SK-N-SH (cell line): Measurements from ENCODE around the gene PEMT. TPM values are rescaled to one million over a fixed set of nuclear protein-coding genes. Genes with fewer than 3 reads are reported as not detected.

Experiments used
- CTCF ChIA-PET: fragments of 300-600, 350-600 bp; formaldehyde crosslinking; extraction: SDS; loops from one replicate; lab custom pipeline; 2021; lab: Yijun Ruan, JAX
- POLR2A ChIA-PET: fragments of 350-600 bp; sonication (Branson Sonifier 250); formaldehyde crosslinking; extraction: SDS; loops from one replicate; lab custom pipeline; 2020; ENCODE audit warnings: antibody characterized with exemption, inconsistent platforms; lab: Yijun Ruan, JAX
- DNase-seq: peaks from one replicate; pipeline ENCODE4 v3.0.0; 2012
- H2AFZ ChIP-seq: fragments of 200-600 bp; sonication (generic); 2 replicates; pipeline ENCODE4 v1.8.1; 2016; ENCODE audit warnings: antibody characterized with exemption, mild to moderate bottlenecking, low read depth
- H3F3A ChIP-seq: fragments of 200-600 bp; sonication (generic); replicated peaks from 2 replicates; pipeline ENCODE3; 2016; ENCODE audit warnings: antibody characterized with exemption, mild to moderate bottlenecking; ENCODE audit not compliant: insufficient read depth
- H3K27ac ChIP-seq, 2 experiments: fragments of 200-500 bp in 1 of 2; fragments of 200-600 bp in 1 of 2; sonication (Bioruptor generic) in 1 of 2; sonication (generic), shearing (Covaris generic) in 1 of 2; 2 replicates each; pipeline versions ENCODE4 v1.5.1 to v1.6.1; 2014 to 2016; ENCODE audit warnings: low read depth in 2 of 2, inconsistent platforms in 1 of 2, low read length in 1 of 2, mild to moderate bottlenecking in 1 of 2, mixed read lengths in 1 of 2
- H3K27me3 ChIP-seq: fragments of 200-600 bp; sonication (generic), shearing (Covaris generic); 2 replicates; pipeline ENCODE4 v1.6.1; 2016; ENCODE audit warnings: mixed run types; ENCODE audit not compliant: insufficient read depth
- H3K36me3 ChIP-seq, 2 experiments: fragments of 200-500 bp in 1 of 2; fragments of 200-600 bp in 1 of 2; sonication (Bioruptor generic) in 1 of 2; sonication (generic) in 1 of 2; replicated peaks in 1 of 2; 2 replicates each; pipeline versions ENCODE3 to v1.5.1; 2014 to 2016; ENCODE audit warnings: low read length in 1 of 2, mild to moderate bottlenecking in 1 of 2; ENCODE audit not compliant: insufficient read depth in 2 of 2, control insufficient read depth in 1 of 2
- H3K4me1 ChIP-seq, 2 experiments: fragments of 200-500 bp in 1 of 2; fragments of 200-600 bp in 1 of 2; sonication (Bioruptor generic) in 1 of 2; sonication (generic), shearing (Covaris generic) in 1 of 2; 2 replicates each; pipeline versions ENCODE4 v1.5.1 to v1.6.1; 2014 to 2016; ENCODE audit warnings: low read depth in 1 of 2, low read length in 1 of 2, mixed run types in 1 of 2; ENCODE audit not compliant: insufficient read depth in 2 of 2, control insufficient read depth in 1 of 2
- H3K4me2 ChIP-seq: fragments of 200-600 bp; sonication (generic), shearing (Covaris generic); 2 replicates; pipeline ENCODE4 v1.6.1; 2017; ENCODE audit warnings: mixed run types
- H3K4me3 ChIP-seq, 2 experiments: fragments of 200-500 bp in 1 of 2; fragments of 200-600 bp in 1 of 2; sonication (Bioruptor generic) in 1 of 2; sonication (generic), shearing (Covaris generic) in 1 of 2; 2 replicates each; pipeline versions ENCODE4 v1.5.1 to v1.8.1; 2014 to 2016; ENCODE audit warnings: low read depth in 2 of 2, inconsistent platforms in 1 of 2, low read length in 1 of 2, mild to moderate bottlenecking in 1 of 2, mixed read lengths in 1 of 2, moderate library complexity in 1 of 2
- H3K79me2 ChIP-seq: fragments of 200-600 bp; sonication (generic); 2 replicates; pipeline ENCODE4 v1.8.1; 2017; ENCODE audit warnings: mild to moderate bottlenecking; ENCODE audit not compliant: insufficient read depth
- H3K9ac ChIP-seq: fragments of 200-600 bp; sonication (generic); 2 replicates; pipeline ENCODE4 v1.6.1; 2017; ENCODE audit warnings: mixed run types
- H3K9me2 ChIP-seq: fragments of 200-600 bp; sonication (generic); 2 replicates; pipeline ENCODE4 v1.6.1; 2017; ENCODE audit warnings: mixed run types
- H3K9me3 ChIP-seq: fragments of 200-600 bp; sonication (generic); 2 replicates; pipeline ENCODE4 v1.6.1; 2017; ENCODE audit warnings: mixed run types, mild to moderate bottlenecking, moderate library complexity
- H4K20me1 ChIP-seq: fragments of 200-600 bp; sonication (generic); 2 replicates; pipeline ENCODE4 v1.6.1; 2017; ENCODE audit warnings: mild to moderate bottlenecking, mixed run types; ENCODE audit not compliant: insufficient read depth
- CTCF ChIP-seq: fragments of 200-600 bp; sonication (generic); IDR thresholded peaks from 2 replicates; pipeline ENCODE4 v1.6.1; 2017; ENCODE audit warnings: antibody characterized with exemption, mild to moderate bottlenecking, moderate library complexity
- EZH2phosphoT487 ChIP-seq: fragments of 200-600 bp; sonication (generic); IDR thresholded peaks from 2 replicates; pipeline ENCODE4 v1.6.1; 2017; ENCODE audit warnings: low read depth, mixed run types, mild to moderate bottlenecking, antibody characterized with exemption, moderate library complexity, borderline replicate concordance
- GATA2 ChIP-seq: sonication (generic); formaldehyde crosslinking; IDR thresholded peaks from 2 replicates; pipeline ENCODE4 v1.5.0; 2020; ENCODE audit warnings: mild to moderate bottlenecking, missing genetic modification reagents
- IRF3 ChIP-seq: fragments of 150-350 bp; IDR thresholded peaks from 2 replicates; pipeline ENCODE4 v1.6.1; 2016; ENCODE audit warnings: mild to moderate bottlenecking, low read depth, low read length
- JUND ChIP-seq: IDR thresholded peaks from 2 replicates; pipeline ENCODE4 v1.4.0; 2012
- NFIC ChIP-seq: IDR thresholded peaks from 2 replicates; pipeline ENCODE4 v1.4.0; 2012; ENCODE audit warnings: borderline replicate concordance
- NRF1 ChIP-seq: IDR thresholded peaks from 2 replicates; pipeline ENCODE4 v1.6.1; 2012; ENCODE audit warnings: low read depth, mild to moderate bottlenecking, low read length
- POLR2AphosphoS5 ChIP-seq: IDR thresholded peaks from 2 replicates; pipeline ENCODE4 v1.6.1; 2012; ENCODE audit warnings: low read depth, low read length
- RCOR1 ChIP-seq: fragments of 150-350 bp; IDR thresholded peaks from 2 replicates; pipeline ENCODE4 v1.6.1; 2017; ENCODE audit warnings: antibody characterized with exemption, low read length
- REST ChIP-seq: IDR thresholded peaks from 2 replicates; pipeline ENCODE4 v1.6.1; 2012; ENCODE audit warnings: mild to moderate bottlenecking, low read depth, low read length, moderate library complexity
- RFX5 ChIP-seq: IDR thresholded peaks from 2 replicates; pipeline ENCODE4 v1.6.1; 2012; ENCODE audit warnings: mild to moderate bottlenecking, improper control_type of control experiment, low read length
- RXRA ChIP-seq: IDR thresholded peaks from 2 replicates; pipeline ENCODE4 v1.4.0; 2012; ENCODE audit warnings: low read depth, mild to moderate bottlenecking, borderline replicate concordance
- SIN3A ChIP-seq: IDR thresholded peaks from 2 replicates; pipeline ENCODE4 v1.6.1; 2012; ENCODE audit warnings: low read depth, mild to moderate bottlenecking, low read length, moderate library complexity, borderline replicate concordance
- TAF1 ChIP-seq: IDR thresholded peaks from 2 replicates; pipeline ENCODE4 v1.6.1; 2012; ENCODE audit warnings: low read depth, mild to moderate bottlenecking, low read length, moderate library complexity, borderline replicate concordance
- TCF12 ChIP-seq: IDR thresholded peaks from 2 replicates; pipeline ENCODE4 v1.4.0; 2012
- TEAD4 ChIP-seq: IDR thresholded peaks from 2 replicates; pipeline ENCODE4 v1.4.0; 2012; ENCODE audit warnings: mild to moderate bottlenecking, borderline replicate concordance; ENCODE audit not compliant: insufficient read depth
- WGBS: methylation state at CpG from one replicate; pipeline ENCODE4 v1.1.6; 2017; ENCODE audit warnings: low lambda C conversion rate; 5-methylcytosine and 5-hydroxymethylcytosine counted together
- polyA plus RNA-seq, 3 experiments: library from polyadenylated mRNA; depleted of rRNA; stranded (reverse); fragments of >200 nt; gene quantifications; 2 replicates each; pipeline ENCODE4 v1.2.3, GENCODE V29; 2012
- TF ChIP-seq, protein P1 (sequence below): IDR thresholded peaks from 2 replicates; pipeline ENCODE4 v1.4.0; 2012; ENCODE audit warnings: low read depth, borderline replicate concordance
- TF ChIP-seq, protein P2 (sequence below): IDR thresholded peaks from 2 replicates; pipeline ENCODE4 v1.4.0; 2012; ENCODE audit warnings: low read depth
- TF ChIP-seq, protein P3 (sequence below): IDR thresholded peaks from 2 replicates; pipeline ENCODE4 v1.4.0; 2012; ENCODE audit warnings: low read depth, borderline replicate concordance

Gene PEMT
- polyA plus RNA-seq, 1 of the 3 experiments (the other 2 are of a cell fraction) = 52.8 TPM

DNA sequence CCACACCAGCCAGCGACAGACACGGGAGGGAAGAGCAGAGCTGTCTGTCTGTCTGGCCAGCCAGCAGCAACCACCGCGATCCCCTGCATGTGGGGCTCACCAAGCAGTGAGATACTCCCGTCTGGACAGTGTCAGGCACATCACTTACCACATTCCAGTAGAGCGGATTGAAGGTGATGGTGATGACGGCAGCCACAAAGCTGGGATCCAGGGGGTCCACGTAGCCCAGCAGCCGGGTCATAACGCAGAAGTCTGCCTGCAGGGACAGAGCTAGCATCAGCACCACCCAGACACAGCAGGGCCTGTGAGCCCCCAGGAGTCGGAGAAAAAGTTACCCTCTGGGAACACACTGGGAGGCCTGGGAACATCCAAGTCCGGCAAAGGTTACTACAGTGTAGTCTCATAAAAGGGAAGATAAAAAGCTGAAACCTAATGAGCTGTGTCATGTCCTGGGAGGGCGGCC is 14.7 kb downstream of the PEMT start:
- Histone ChIP-seq H2AFZ (no peak overlapping the region), H3K27ac (no peak overlapping the region), H3K79me2 (no peaks in the 10 kb centered on the region), H3K27me3 (no peaks in the 10 kb centered on the region), H3K36me3 (no peaks in the 10 kb centered on the region), H3K4me1 (peaks cover 0 to 29% of the 10 kb centered on the region in 2 experiments; a peak in 1 of 4 replicates), H3K9me2 (no peaks in the 10 kb centered on the region), H4K20me1 (no peaks in the 10 kb centered on the region), H3F3A (no peaks in the 10 kb centered on the region), H3K4me3 (no peak overlapping the region), H3K9me3 (no peaks in the 10 kb centered on the region), H3K9ac (no peak overlapping the region), H3K4me2 (no peak overlapping the region)
- WGBS = 94% methylated on average over 13 of the region's 13 CpGs
- TF ChIP-seq NRF1 (no peak), POLR2AphosphoS5 (no peak), TEAD4 (no peak), EZH2phosphoT487 (no peak), SIN3A (no peak), JUND (no peak), TAF1 (no peak), RCOR1 (no peak), REST (no peak), NFIC (no peak), CTCF (no peak), RFX5 (no peak), RXRA (no peak), GATA2 (CRISPR knock-in tag) (no peak), IRF3 (no peak), TCF12 (no peak)
- TF ChIP-seq, protein P1, sequence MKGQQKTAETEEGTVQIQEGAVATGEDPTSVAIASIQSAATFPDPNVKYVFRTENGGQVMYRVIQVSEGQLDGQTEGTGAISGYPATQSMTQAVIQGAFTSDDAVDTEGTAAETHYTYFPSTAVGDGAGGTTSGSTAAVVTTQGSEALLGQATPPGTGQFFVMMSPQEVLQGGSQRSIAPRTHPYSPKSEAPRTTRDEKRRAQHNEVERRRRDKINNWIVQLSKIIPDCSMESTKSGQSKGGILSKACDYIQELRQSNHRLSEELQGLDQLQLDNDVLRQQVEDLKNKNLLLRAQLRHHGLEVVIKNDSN = no peak
- TF ChIP-seq, protein P2, sequence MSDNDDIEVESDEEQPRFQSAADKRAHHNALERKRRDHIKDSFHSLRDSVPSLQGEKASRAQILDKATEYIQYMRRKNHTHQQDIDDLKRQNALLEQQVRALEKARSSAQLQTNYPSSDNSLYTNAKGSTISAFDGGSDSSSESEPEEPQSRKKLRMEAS = no peak
- TF ChIP-seq, protein P3, sequence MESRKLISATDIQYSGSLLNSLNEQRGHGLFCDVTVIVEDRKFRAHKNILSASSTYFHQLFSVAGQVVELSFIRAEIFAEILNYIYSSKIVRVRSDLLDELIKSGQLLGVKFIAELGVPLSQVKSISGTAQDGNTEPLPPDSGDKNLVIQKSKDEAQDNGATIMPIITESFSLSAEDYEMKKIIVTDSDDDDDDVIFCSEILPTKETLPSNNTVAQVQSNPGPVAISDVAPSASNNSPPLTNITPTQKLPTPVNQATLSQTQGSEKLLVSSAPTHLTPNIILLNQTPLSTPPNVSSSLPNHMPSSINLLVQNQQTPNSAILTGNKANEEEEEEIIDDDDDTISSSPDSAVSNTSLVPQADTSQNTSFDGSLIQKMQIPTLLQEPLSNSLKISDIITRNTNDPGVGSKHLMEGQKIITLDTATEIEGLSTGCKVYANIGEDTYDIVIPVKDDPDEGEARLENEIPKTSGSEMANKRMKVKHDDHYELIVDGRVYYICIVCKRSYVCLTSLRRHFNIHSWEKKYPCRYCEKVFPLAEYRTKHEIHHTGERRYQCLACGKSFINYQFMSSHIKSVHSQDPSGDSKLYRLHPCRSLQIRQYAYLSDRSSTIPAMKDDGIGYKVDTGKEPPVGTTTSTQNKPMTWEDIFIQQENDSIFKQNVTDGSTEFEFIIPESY = no peak
- POLR2A ChIA-PET = no interaction called here
- DNase-seq = no peak
- CTCF ChIA-PET = interaction anchor here (2.8 to 3.5 kb wide), 3 partner anchors 9 to 222 kb away, joined by 12 to 20 read pairs (median 16); partner anchors contain the start of gene RASD1
